Transverse colon (tissue), 4 donors: Measurements from ENCODE around the gene ST8SIA5. TPM values are rescaled to one million over a fixed set of nuclear protein-coding genes. Genes with fewer than 3 reads are reported as not detected.

Experiments used
- DNase-seq: peaks from one replicate; pipeline ENCODE4 v3.0.0-alpha.2; 2019
- H3K27ac ChIP-seq, 4 donors: fragments of 200-600 bp; sonication (generic); 2 replicates each; pipeline ENCODE4 v1.5.1; 2016 to 2018; ENCODE audit warnings: inconsistent platforms in 4 of 4
- H3K27me3 ChIP-seq: fragments of 200-600 bp; sonication (generic); 2 replicates; pipeline ENCODE4 v1.5.1; 2017; ENCODE audit warnings: inconsistent platforms
- H3K36me3 ChIP-seq, 4 donors: fragments of 200-600 bp; sonication (generic); 2 replicates each; pipeline ENCODE4 v1.5.1; 2017 to 2019; ENCODE audit warnings: inconsistent platforms in 4 of 4
- H3K4me1 ChIP-seq, 4 donors: fragments of 200-600 bp; sonication (generic); 2 replicates each; pipeline ENCODE4 v1.5.1; 2017 to 2020; ENCODE audit warnings: inconsistent platforms in 4 of 4
- H3K4me3 ChIP-seq, 4 donors: fragments of 200-600 bp; sonication (generic); 1 replicate in 1 of 4; 2 replicates in 3 of 4; pipeline versions ENCODE4 v1.5.1 to v1.6.1; 2017 to 2019; ENCODE audit warnings: inconsistent platforms in 4 of 4
- H3K9me3 ChIP-seq, 2 donors: fragments of 200-600 bp; sonication (generic); 2 replicates each; pipeline ENCODE4 v1.5.1; 2017 to 2019; ENCODE audit warnings: inconsistent platforms in 2 of 2
- CTCF ChIP-seq, 5 experiments: fragments of 200-600 bp in 3 of 5; fragments of 450-650 bp in 2 of 5; sonication (generic) in 3 of 5; IDR thresholded peaks; 1 replicate in 2 of 5; 2 replicates in 3 of 5; pipeline ENCODE4 v1.5.1; 2016 to 2017; ENCODE audit warnings: antibody characterized with exemption in 5 of 5, inconsistent platforms in 3 of 5, mild to moderate bottlenecking in 2 of 5, moderate library complexity in 1 of 5
- EP300 ChIP-seq: sonication (generic); formaldehyde crosslinking; IDR thresholded peaks from one replicate; pipeline ENCODE4 v1.6.1; 2017; ENCODE audit warnings: antibody characterized with exemption, low read depth
- POLR2A ChIP-seq: fragments of 450-650 bp; IDR thresholded peaks from one replicate; pipeline ENCODE4 v1.6.1; 2016; ENCODE audit warnings: antibody characterized with exemption, mild to moderate bottlenecking, moderate library complexity
- POLR2AphosphoS5 ChIP-seq, 3 donors: sonication (generic); formaldehyde crosslinking; IDR thresholded peaks; one replicate each; pipeline ENCODE4 v1.6.1; 2016; ENCODE audit warnings: antibody characterized with exemption in 3 of 3
- WGBS, 2 donors: methylation state at CpG; one replicate each; pipeline ENCODE4 v1.1.5; 2018; ENCODE audit warnings: low coverage in 1 of 2; 5-methylcytosine and 5-hydroxymethylcytosine counted together
- in situ Hi-C, 4 donors: fragments of 200-750 bp; cut with MboI; loops; one replicate each; pipeline versions ENCODE4 v1.15.0 to v1.15.1; 2017; ENCODE audit warnings: low sequenced_read_pairs in 3 of 4, low pct_ligation_motif_present in 1 of 4, low pct_unique_long_range_greater_than_20kb in 1 of 4
- intact Hi-C: fragments of 100-400 bp; cut with DNase I; formaldehyde crosslinking; loops from one replicate; pipeline ENCODE4 v1.15.1; 2023; ENCODE audit warnings: low total_unique reads
- total RNA-seq, 4 donors: library from RNA; depleted of rRNA; stranded (reverse); fragments of >200 nt; gene quantifications; one replicate each; pipeline ENCODE4 v1.1.0, GENCODE V29; 2016

Gene ST8SIA5
- total RNA-seq, 4 donors from 2014 or later: 0.41 TPM; not detected in 3

- 71 to 78% methylated on average over 2 to 4 of the region's 4 CpGs for WGBS, 2 donors
- in situ Hi-C loops (no loop called here), intact Hi-C loops (no loop called here)
- Histone ChIP-seq H3K4me1 (no peaks in the 10 kb centered on the region), H3K27ac (no peak overlapping the region), H3K4me3 (no peak overlapping the region), H3K27me3 (no peaks in the 10 kb centered on the region), H3K9me3 (no peaks in the 10 kb centered on the region), H3K36me3 (no peaks in the 10 kb centered on the region)
- TF ChIP-seq CTCF (IDR thresholded peaks at IDR 0.05): no peak
- no peak for TF ChIP-seq POLR2A
- no peak for TF ChIP-seq POLR2AphosphoS5 (IDR thresholded peaks at IDR 0.05)
- TF ChIP-seq EP300: no peak
- no peak for DNase-seq
These were observed 32.9 kb downstream of the ST8SIA5 start for GRCh38 chr18:46723856-46724415.

GRCh38 chr18:46722051-46722450 lies 34.8 kb downstream of the ST8SIA5 start:
- no peak overlapping the region for H3K4me3 ChIP-seq
- H3K4me1 ChIP-seq: no peaks in the 10 kb centered on the region
- intact Hi-C loops: no loop called here
- H3K27ac ChIP-seq: no peak overlapping the region
- in situ Hi-C loops: no loop called here
- WGBS, 2 donors: 36 to 57% methylated on average over 2 to 5 of the region's 5 CpGs
- no peaks in the 10 kb centered on the region for H3K27me3 ChIP-seq
- no peak for DNase-seq
- TF ChIP-seq CTCF (IDR thresholded peaks at IDR 0.05) (no peak), EP300 (no peak), POLR2AphosphoS5 (IDR thresholded peaks at IDR 0.05) (no peak), POLR2A (no peak)
- no peaks in the 10 kb centered on the region for H3K9me3 ChIP-seq
- H3K36me3 ChIP-seq: no peaks in the 10 kb centered on the region

- H3K36me3 ChIP-seq: no peaks in the 10 kb centered on the region
- H3K4me1 ChIP-seq: no peaks in the 10 kb centered on the region
- TF ChIP-seq POLR2AphosphoS5 (IDR thresholded peaks at IDR 0.05) (no peak), EP300 (no peak), POLR2A (no peak), CTCF (IDR thresholded peaks at IDR 0.05) (no peak)
- no peaks in the 10 kb centered on the region for H3K27me3 ChIP-seq
- DNase-seq: no peak
- no peak overlapping the region for H3K27ac ChIP-seq
- no peaks in the 10 kb centered on the region for H3K9me3 ChIP-seq
- H3K4me3 ChIP-seq: no peak overlapping the region
- in situ Hi-C loops (no loop called here), intact Hi-C loops (no loop called here)
- WGBS, 2 donors: 89 to 100% methylated on average over 1 to 8 of the region's 8 CpGs
These were observed 35.5 kb downstream of the ST8SIA5 start for GRCh38 chr18:46721331-46721730.

DNA sequence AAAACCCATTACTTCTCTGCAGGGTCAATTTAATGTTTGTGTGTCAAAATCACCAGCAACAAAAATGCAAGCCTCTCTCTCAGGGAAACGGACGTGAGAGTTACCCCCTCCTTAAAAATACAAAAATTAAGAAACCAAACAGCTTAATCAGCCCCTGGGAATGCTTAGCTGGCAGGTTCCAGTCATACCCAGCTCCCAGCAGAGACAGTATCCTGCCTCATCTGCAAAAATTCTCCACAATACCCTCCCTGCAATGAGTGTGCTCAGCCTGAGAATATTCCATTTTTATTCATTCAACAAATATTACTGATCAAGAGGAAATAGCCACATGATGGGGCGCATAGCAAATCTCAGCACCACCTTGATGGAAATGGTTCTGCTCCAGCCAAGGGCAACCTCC lies 36.3 kb downstream of the ST8SIA5 start:
- in situ Hi-C loops: no loop called here
- 85% methylated on average over 3 of the region's 3 CpGs; no CpG with 5 or more reads in 1 of the 2 donors for WGBS, 2 donors

More for the DNA sequence above, 36.3 kb downstream of the ST8SIA5 start:
- no peaks in the 10 kb centered on the region for H3K4me1 ChIP-seq
- no peaks in the 10 kb centered on the region for H3K9me3 ChIP-seq
- DNase-seq: no peak
- H3K36me3 ChIP-seq: no peaks in the 10 kb centered on the region
- H3K4me3 ChIP-seq: no peak overlapping the region
- H3K27ac ChIP-seq: no peak overlapping the region
- intact Hi-C loops: no loop called here
- TF ChIP-seq POLR2A (no peak), EP300 (no peak), CTCF (IDR thresholded peaks at IDR 0.05) (no peak), POLR2AphosphoS5 (IDR thresholded peaks at IDR 0.05) (no peak)
- no peaks in the 10 kb centered on the region for H3K27me3 ChIP-seq
